Loucy (cell line): ENCODE results near the gene SLC22A23.

Source experiments
- H2AFZ ChIP-seq: fragments of 200-600 bp; sonication (generic); 2 replicates; pipeline ENCODE4 v1.6.0; 2016; ENCODE audit warnings: antibody characterized with exemption, mild to moderate bottlenecking, low read length, moderate library complexity
- H3F3A ChIP-seq: fragments of 200-600 bp; 2 replicates; pipeline ENCODE4 v1.6.0; 2016; ENCODE audit warnings: antibody characterized with exemption, low read depth, mild to moderate bottlenecking
- H3K27me3 ChIP-seq: fragments of 200-600 bp; sonication (generic); 2 replicates; pipeline ENCODE4 v1.6.1; 2014; ENCODE audit warnings: low read length, mild to moderate bottlenecking; ENCODE audit not compliant: insufficient read depth, poor library complexity, severe bottlenecking
- H3K36me3 ChIP-seq: fragments of 200-600 bp; sonication (generic); 2 replicates; pipeline ENCODE4 v1.6.1; 2016; ENCODE audit warnings: low read length; ENCODE audit not compliant: insufficient read depth
- H3K4me1 ChIP-seq: fragments of 200-600 bp; sonication (generic); 2 replicates; pipeline ENCODE4 v1.5.1; 2014; ENCODE audit warnings: low read length, mild to moderate bottlenecking; ENCODE audit not compliant: insufficient read depth, poor library complexity, severe bottlenecking
- H3K4me2 ChIP-seq: fragments of 200-600 bp; sonication (generic); 2 replicates; pipeline ENCODE4 v1.6.0; 2014; ENCODE audit warnings: antibody characterized with exemption, low read length, low read depth, mild to moderate bottlenecking; ENCODE audit not compliant: poor library complexity, severe bottlenecking
- H3K4me3 ChIP-seq: fragments of 200-600 bp; sonication (generic); 2 replicates; pipeline ENCODE4 v1.5.1; 2014; ENCODE audit warnings: low read length, mild to moderate bottlenecking, mixed read lengths; ENCODE audit not compliant: poor library complexity, severe bottlenecking
- H3K79me2 ChIP-seq: fragments of 200-600 bp; sonication (generic); 2 replicates; pipeline ENCODE4 v1.6.1; 2014; ENCODE audit warnings: low read length; ENCODE audit not compliant: insufficient read depth
- H3K9ac ChIP-seq: fragments of 200-600 bp; sonication (generic); 2 replicates; pipeline ENCODE4 v1.6.0; 2014; ENCODE audit warnings: mild to moderate bottlenecking, low read depth, low read length, moderate library complexity; ENCODE audit not compliant: poor library complexity, severe bottlenecking
- H3K9me2 ChIP-seq: fragments of 200-600 bp; sonication (generic); replicated peaks from 2 replicates; pipeline ENCODE4 v1.6.1; 2016; ENCODE audit warnings: low read depth, low read length, mixed read lengths
- H3K9me3 ChIP-seq: fragments of 200-600 bp; sonication (generic); 2 replicates; pipeline ENCODE4 v1.6.1; 2014; ENCODE audit warnings: mild to moderate bottlenecking, antibody characterized with exemption, low read length, low read depth; ENCODE audit not compliant: insufficient read depth
- H4K20me1 ChIP-seq: fragments of 200-600 bp; sonication (generic); 2 replicates; pipeline ENCODE4 v1.6.0; 2014; ENCODE audit warnings: antibody characterized with exemption, low read length, mild to moderate bottlenecking; ENCODE audit not compliant: insufficient read depth, poor library complexity, severe bottlenecking
- EZH2phosphoT487 ChIP-seq: fragments of 200-600 bp; IDR thresholded peaks from 2 replicates; pipeline ENCODE4 v1.6.1; 2018; ENCODE audit warnings: antibody characterized with exemption, mild to moderate bottlenecking, moderate library complexity, borderline replicate concordance
- TF ChIP-seq, protein P1 (sequence below): fragments of 200-600 bp; sonication (generic); conservative IDR thresholded peaks from 2 replicates; pipeline ENCODE4 v1.5.1; 2014; ENCODE audit warnings: mild to moderate bottlenecking, antibody characterized with exemption, low read length

SLC22A23 gene

DNA sequence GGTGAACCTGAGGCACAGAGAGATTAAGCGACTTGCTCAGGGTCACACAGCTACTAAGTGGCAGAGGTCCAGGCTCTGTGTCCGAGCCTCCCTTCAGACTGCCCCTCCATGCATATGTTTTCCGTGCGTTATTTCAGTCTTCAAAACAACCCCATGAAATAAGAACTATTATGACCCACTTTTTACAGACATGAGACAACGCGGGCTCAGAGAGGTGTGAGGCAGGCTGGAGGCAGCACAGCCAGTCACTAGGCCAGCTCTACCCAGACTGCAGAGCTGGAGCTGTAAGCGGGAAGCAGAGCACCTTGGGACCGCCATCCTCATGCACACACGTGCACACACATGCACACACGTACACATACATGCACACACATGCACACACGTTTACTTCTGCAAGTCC is 135.8 kb downstream of the SLC22A23 start:
- H3K4me1 ChIP-seq, result peaks cover 28% of the 10 kb centered on the region
- no peaks in the 10 kb centered on the region for H3K36me3 ChIP-seq
- H3K9me2 ChIP-seq, result no peaks in the 10 kb centered on the region
- no peak overlapping the region for H3K4me3 ChIP-seq
- no peaks in the 10 kb centered on the region for H3K27me3 ChIP-seq
- no peak overlapping the region for H3K9ac ChIP-seq
- no peak overlapping the region for H3K4me2 ChIP-seq
- no peaks in the 10 kb centered on the region for H3K9me3 ChIP-seq
- H2AFZ ChIP-seq, result no peak overlapping the region
- no peaks in the 10 kb centered on the region for H4K20me1 ChIP-seq
- TF ChIP-seq EZH2phosphoT487, result no peak
- TF ChIP-seq, protein P1, sequence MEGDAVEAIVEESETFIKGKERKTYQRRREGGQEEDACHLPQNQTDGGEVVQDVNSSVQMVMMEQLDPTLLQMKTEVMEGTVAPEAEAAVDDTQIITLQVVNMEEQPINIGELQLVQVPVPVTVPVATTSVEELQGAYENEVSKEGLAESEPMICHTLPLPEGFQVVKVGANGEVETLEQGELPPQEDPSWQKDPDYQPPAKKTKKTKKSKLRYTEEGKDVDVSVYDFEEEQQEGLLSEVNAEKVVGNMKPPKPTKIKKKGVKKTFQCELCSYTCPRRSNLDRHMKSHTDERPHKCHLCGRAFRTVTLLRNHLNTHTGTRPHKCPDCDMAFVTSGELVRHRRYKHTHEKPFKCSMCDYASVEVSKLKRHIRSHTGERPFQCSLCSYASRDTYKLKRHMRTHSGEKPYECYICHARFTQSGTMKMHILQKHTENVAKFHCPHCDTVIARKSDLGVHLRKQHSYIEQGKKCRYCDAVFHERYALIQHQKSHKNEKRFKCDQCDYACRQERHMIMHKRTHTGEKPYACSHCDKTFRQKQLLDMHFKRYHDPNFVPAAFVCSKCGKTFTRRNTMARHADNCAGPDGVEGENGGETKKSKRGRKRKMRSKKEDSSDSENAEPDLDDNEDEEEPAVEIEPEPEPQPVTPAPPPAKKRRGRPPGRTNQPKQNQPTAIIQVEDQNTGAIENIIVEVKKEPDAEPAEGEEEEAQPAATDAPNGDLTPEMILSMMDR, result no peak
- no peaks in the 10 kb centered on the region for H3F3A ChIP-seq
- H3K79me2 ChIP-seq, result no peaks in the 10 kb centered on the region

DNA sequence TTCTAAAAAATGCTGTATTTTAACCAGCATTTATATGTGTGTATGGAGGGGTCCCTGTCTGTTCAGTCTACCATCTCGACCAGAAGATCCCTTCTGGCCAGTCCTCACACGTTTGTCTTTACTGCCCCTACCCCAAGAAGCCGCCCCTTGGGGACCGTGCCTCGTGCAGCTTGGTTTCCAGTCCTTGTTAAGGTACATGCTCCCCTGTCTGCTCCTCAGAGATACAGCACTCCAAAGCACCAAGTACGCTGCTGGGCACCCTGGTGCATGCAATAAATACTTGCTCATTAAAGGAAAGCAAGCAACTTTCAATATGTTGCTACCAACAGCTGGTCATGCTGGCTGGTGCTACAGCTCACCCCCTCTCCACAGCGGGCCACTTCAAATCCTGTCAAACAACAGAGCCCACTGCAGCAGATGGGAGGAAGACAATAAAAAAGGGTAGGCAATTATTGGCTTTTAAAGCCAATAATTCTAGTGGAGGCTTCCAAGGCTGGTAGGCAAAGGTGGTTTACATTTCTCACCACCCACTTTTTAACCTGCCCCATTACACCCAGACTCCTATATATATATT is 136.5 kb downstream of the SLC22A23 start:
- H3K27me3 ChIP-seq, result no peaks in the 10 kb centered on the region
- H4K20me1 ChIP-seq, result no peaks in the 10 kb centered on the region
- TF ChIP-seq EZH2phosphoT487, result no peak
- TF ChIP-seq, protein P1, result no peak
- H3K36me3 ChIP-seq, result no peaks in the 10 kb centered on the region
- H3F3A ChIP-seq, result no peaks in the 10 kb centered on the region
- H3K4me3 ChIP-seq, result no peak overlapping the region
- H3K9me3 ChIP-seq, result no peaks in the 10 kb centered on the region
- no peaks in the 10 kb centered on the region for H3K9me2 ChIP-seq
- no peaks in the 10 kb centered on the region for H3K79me2 ChIP-seq
- H3K4me2 ChIP-seq, result no peak overlapping the region
- no peak overlapping the region for H2AFZ ChIP-seq
- peaks cover 28% of the 10 kb centered on the region for H3K4me1 ChIP-seq
- no peak overlapping the region for H3K9ac ChIP-seq

DNA sequence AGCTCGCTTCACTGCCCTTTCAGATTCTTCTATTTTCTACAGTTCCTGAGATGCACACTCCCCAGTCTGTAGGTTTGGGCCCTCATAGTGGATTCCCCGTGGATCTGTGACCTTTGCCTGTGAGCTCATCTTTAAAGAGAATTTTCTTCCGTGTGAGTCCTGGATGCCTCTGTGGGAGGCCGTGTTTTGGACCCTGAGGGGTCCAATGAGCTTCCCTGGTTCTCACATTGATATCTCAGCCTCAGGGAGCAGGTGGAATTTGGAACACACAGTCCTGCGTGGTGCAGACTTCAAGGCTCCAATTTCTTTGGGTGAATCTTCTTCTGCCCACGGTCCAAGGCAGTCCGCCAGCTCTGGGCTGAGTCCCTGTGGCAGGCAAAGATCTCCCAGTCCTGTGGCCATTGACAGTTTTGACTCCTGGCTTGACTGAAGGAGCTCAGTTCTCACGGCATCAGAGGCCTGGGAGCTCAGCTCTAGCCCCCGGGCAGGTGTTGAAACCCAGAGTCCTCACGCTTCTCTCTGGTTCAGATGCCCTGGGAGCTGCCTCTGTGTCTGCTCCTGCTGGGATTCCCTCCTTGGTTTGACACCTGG is 137.1 kb downstream of the SLC22A23 start:
- H3K36me3 ChIP-seq, result no peaks in the 10 kb centered on the region
- no peak for TF ChIP-seq EZH2phosphoT487
- TF ChIP-seq, protein P1, result no peak
- H3K9me2 ChIP-seq, result no peaks in the 10 kb centered on the region

More for the DNA sequence above, 137.1 kb downstream of the SLC22A23 start:
- no peaks in the 10 kb centered on the region for H3F3A ChIP-seq
- no peaks in the 10 kb centered on the region for H3K27me3 ChIP-seq
- no peak overlapping the region for H3K4me2 ChIP-seq
- peaks cover 24% of the 10 kb centered on the region for H3K4me1 ChIP-seq
- no peak overlapping the region for H3K4me3 ChIP-seq
- H3K9me3 ChIP-seq, result no peaks in the 10 kb centered on the region
- no peak overlapping the region for H3K9ac ChIP-seq
- H4K20me1 ChIP-seq, result no peaks in the 10 kb centered on the region
- no peaks in the 10 kb centered on the region for H3K79me2 ChIP-seq
- H2AFZ ChIP-seq, result no peak overlapping the region
